Stimulated activated CD8-positive, alpha-beta memory T cell treated with anti-CD3 and anti-CD28 coated beads, Interleukin-12 subunit alpha, Interleukin-12 subunit beta, amount 100 ng/mL, for 1 hour (primary cell): ENCODE results near the gene SCFD2.

Experiments
- DNase-seq: peaks from one replicate; pipeline ENCODE4 v3.0.0-alpha.2; 2020; ENCODE audit warnings: low read depth

SCFD2 gene

GRCh38 chr4:52983563-52984303, 382.1 kb downstream of the SCFD2 start:
- DNase-seq: no peak

DNA sequence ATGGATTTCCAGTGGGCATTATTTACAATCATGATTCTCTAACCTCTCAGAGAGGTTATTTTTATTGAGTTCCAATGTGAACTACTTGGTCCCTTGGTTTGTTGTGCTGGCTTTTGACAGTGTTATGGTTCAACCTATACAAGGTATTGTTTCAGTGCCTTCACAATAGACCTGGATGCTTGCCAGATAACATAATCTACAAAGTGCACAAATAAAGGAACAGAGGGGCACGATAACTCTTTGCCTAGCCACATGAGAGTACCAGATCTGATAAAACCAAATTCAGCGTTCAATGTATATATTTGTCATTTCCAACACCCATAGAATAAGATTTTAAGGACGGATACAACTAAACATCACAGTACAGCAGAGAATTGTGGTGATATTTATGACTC, 382.9 kb downstream of the SCFD2 start:
- no peak for DNase-seq

DNA sequence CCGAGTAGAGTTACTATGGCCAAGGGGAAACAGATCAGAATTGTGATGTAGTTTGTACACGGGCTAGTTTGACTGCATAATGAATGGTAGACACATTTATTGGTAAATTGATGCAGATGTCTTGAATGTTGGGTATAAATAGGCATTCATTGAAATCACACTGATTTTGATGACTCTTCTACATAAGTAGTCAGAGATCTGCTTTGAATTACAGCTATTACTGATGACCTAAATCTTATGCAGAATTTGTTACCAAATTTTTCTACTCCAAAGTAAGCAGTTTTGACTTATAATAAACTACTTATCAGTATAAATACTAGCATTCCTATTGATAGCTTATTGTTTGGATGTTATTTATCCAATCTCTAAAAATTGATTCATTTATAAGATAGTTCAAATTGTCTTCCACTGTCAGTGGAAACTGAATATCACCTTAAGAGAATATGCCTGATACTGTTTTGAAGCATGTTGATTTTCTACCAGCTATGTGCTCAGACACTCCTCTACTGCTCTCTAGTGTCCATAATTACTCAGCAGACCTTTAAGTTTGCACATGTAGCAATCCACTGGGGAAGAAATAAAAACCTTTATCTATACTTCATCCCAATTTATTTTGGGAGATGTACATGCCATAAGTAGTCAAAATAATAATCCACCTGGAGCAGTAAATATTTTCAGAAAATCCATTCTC, 383.5 kb downstream of the SCFD2 start:
- no peak for DNase-seq

- DNase-seq: no peak
Observed at GRCh38 chr4:52979821-52980590, 385.9 kb downstream of the SCFD2 start.

DNA sequence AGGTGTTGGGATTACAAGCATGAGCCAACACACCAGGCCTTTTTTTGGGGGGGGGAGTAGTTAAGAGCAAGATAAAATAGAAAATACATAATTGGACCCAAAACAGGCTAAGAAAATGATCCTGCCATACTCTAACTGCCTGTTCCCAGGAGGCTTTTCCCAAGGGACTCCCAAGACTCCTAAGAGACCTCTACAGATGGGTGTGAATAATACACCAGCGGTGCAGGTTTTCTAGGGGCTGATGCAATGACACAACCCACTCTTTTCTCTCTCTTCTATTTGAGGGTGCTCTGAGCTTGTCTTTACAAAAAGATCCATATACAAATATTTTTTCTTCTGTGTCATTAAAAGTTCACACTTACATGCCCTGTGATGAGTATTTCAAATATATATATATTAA, 386.8 kb downstream of the SCFD2 start:
- DNase-seq: no peak

DNA sequence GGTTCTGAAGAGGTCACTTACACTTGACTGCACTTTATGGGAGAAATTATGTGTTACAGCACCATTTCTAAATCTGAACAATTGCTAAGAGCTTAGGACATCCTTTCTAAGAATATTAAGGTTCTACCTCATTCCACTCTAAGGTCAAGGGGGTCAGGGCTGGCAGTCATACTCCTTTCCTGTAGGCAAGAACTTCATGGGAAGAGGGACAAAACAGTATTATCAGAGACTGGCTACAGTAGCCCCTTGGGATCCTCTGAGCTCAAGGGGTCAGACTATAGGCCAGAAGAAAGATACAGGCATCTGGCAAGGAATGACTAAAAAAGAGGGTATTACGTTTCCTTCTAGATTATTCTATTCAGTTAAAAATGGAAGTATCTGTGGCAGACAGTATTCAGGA, 388.6 kb downstream of the SCFD2 start:
- DNase-seq: no peak

GRCh38 chr4:52976523-52977230, 389.2 kb downstream of the SCFD2 start:
- no peak for DNase-seq

DNA sequence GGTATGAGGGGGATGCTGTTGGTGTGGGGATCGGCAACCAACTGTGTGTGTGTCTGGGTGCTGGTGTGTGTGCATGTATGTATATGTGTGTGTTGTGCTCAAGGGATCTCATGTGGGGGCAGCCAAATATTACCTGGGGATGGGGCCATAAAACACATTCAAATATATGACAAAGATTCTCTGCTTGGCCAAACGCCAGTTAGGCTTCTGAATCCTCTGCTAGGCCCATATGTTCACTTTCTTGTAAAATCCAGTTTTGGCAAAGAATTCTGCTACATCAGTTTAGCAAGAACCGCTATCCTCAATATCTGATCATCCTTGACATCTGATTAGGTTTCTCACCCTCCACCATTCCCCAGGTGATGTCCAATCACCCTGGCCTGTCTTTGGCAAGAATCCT, 397.2 kb downstream of the SCFD2 start:
- no peak for DNase-seq

- no peak for DNase-seq
Observed at GRCh38 chr4:52968241-52968640, 397.6 kb downstream of the SCFD2 start.

DNA sequence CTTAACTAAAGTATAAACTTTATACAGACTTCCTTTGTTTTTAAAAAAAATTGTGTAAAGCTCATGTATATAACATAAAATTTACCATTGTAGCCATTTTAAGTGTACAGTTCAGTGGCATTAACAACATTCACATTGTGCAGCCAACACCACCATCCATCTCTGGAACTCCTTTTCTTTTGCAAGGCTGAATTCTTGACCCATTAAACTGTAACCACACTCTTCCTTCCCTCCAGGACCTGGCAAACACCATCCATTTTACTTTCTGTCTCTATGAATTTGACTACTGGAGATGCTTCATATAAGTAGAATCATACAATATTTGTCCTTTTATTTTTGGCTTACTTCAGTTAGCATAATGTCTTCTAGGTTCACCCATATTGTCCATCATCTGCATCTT, 399.1 kb downstream of the SCFD2 start:
- DNase-seq: no peak

GRCh38 chr4:52966172-52966571, 399.7 kb downstream of the SCFD2 start:
- DNase-seq: no peak

DNA sequence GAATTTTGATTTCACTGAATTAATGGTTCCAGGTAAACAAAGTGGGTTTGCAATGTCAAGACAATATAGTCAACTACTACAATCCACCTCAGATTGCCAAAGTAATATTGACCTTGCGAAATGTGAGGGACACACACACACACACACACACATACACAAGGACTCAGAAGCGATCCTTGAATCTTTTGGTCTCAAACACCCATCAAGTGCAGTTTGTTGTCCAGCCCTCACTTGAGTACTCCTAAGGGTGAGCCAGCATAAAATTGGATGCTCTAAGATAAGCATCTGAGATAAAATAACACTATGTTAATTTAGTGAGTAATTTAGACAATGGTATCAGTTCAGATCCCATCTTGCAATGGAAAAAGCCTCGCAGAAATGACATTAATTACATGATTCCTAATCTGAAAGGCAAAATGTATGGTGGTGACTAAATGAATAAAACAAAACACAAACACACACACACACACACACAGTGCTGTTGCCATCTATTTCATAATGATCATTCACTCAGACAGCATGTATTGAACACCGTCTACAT, 401.2 kb downstream of the SCFD2 start:
- no peak for DNase-seq

GRCh38 chr4:52964011-52964410, 401.9 kb downstream of the SCFD2 start:
- no peak for DNase-seq

DNA sequence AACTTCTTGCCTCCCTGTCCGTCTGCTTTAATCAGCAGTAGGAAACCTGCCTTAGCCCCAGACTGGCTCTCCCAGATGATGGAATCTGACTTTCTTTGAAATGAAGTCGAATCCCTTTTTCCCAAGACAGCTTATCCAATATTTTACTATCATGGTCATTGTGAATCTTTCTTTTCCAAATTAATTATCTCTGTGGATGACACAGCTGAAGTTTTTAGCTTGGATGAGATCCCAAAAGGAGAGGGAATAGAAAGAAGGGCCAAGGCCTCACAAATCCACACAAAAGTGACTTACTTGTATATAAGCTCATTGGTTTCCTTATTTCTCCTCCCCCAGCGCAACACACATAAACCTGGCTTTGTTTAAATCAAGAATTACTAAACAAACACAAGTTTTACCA, 403.1 kb downstream of the SCFD2 start:
- no peak for DNase-seq

- DNase-seq: no peak
Observed at GRCh38 chr4:52961666-52962412, 404.0 kb downstream of the SCFD2 start.

DNA sequence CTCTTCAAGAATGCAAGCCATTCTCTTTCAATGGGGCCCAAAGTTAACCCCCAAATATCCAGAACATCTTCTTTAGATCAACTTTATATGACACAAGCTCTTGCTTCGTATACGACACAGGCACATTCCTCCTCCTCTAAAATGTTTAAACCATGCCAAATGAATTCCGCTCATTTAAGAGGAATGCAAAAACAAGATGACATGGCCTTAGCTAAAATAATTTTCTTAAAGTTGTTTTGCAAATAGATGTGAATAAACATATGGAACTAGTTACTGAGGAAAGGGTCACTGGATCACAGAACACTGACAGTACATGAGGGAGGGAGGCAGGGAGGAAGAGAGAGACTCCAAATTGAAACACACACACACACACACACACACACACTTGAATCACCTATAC, 406.3 kb downstream of the SCFD2 start:
- DNase-seq: no peak

DNA sequence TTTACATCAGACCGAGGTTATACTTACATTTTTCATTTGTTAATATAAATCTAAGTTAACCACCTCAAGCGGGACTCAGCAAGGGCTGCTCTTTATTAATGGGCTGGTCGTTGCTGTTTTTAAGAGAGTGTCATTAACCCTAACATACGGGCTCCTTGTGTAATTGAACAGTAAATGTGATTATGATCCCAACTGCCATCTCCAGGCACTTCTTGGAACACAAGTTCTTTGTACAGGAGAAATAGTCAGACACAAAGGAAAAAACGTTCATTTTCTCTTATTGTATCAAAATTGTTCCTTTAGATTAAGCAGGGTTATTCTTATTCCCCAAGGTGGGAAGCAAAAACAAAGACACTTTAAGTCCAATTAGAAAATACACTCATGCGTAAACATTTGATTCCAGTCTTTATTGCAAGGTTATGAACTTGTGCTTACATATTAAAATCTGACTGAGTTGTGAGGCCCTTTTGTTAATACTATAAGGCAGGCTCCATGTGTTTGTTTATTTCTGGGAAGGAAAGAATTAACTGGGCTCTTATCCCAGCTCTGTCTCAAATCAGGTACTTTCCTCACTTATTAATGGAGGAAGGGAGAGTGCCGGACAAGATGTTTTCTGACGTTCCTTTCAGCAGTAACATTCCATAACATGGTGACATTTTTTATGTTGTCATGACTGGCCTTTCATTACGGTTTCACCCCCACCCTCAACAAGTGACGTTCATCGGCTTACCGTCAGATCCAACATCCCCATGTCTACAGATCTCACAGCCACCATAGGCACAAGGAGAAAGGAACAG, 407.8 kb downstream of the SCFD2 start:
- DNase-seq: no peak

- DNase-seq: no peak
Observed at GRCh38 chr4:52957220-52957686, 408.6 kb downstream of the SCFD2 start.

DNA sequence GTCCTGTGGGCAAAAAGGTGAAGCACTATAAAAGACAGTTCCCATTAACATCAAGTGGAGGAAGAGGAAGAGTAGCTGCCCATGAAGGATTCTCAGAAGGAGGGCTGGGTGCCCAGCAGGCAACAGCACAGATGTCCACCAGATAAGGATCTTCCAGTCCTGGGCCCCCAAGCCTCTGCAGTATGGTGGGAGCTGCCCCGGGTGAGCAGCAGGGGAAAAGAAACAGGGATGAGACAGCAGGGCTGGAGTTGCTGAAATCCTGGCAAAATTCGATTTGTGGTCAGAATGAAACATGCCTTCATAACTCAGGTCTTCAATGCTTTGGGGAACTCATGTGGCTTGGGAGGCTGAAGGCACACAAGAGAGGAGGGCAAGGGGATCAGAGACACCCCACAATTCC, 409.2 kb downstream of the SCFD2 start:
- DNase-seq: no peak

GRCh38 chr4:52954560-52955170, 411.2 kb downstream of the SCFD2 start:
- no peak for DNase-seq
